GM21619 (cell line): ENCODE data around the gene SLX4IP.

Source experiments
- ATAC-seq: cut with Tn5 transposase; IDR thresholded peaks from one replicate; pipeline ENCODE4 v1.9.1; 2021; ENCODE audit not compliant: unreplicated experiment

SLX4IP gene

DNA sequence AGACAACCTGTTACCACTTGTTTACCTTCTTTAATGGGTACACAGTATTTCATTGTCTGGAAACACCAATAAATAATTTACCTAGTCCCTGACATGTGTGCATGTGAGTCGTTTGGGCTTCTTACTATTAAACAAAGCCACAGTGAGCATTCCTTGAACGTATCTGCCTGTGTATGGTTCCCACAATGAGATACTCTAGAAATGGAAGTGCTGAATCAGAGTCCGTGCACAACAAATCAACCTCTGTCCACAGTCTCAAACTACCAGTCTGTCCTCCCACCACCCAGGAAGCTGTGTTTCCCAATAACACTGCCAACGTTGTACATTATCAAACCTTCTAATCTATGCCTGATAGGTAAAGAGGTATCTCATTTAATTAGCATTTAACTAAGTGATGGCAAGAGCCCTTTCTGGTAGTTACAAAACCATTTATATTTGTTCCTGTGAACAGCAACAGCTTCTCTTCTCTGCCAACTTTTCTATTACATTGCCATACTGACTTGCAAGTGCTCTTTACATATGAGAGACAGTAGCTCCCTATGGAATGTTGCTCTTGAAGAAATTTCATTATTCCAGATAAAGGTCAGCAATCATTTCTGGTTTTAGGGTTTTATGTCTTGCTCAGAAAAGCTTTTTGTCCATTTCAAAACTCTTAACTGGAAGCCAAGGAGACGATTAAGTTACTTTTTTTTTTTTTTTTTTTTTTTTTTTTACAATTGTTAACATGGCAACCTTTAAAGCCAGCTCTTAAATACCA, 223.9 kb downstream of the SLX4IP start:
- no peak for ATAC-seq

DNA sequence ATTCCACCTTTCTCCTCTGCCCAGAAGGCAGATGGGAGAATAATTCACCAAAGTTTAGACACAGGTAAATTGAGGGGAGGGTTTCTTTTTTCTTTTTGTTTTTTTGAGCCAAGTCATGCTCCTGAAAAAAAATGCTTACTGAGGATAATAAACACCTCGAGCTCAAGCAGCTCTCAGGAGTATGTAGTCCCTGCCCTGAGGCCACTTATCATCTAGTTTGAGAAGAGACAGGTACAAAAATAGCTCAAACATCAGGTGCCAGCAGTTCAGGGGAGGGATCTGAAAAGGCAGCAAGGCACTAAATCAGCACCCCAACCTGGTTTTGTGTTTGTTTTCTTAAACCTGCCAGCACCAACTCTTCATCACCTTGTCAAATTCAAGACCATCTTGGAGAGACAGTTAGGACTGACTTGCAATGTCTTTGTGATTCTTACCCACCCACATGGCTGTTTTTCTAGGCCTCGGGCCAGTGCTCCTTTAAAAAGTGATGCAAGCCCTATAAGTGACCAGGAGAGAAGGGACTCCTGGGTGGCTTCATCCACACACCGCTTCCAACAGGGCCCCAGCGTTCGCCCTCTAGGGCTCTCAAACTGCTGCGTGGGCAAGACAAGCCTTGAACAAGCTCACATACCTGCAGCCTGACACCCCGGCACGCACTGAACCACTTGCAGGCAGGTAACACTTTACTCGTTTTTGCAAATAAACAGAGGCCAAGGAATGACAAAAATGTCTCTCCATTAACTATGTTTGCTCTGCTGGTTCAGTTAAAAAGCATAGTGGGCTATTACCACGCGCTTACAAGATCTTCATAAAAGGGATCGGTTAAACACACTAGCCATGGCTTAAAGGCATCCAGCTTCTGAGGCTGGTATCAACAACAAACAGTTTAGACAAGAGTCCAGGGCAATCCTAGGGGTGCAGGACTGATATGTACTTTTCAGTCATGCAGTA, 224.8 kb downstream of the SLX4IP start:
- no peak for ATAC-seq

DNA sequence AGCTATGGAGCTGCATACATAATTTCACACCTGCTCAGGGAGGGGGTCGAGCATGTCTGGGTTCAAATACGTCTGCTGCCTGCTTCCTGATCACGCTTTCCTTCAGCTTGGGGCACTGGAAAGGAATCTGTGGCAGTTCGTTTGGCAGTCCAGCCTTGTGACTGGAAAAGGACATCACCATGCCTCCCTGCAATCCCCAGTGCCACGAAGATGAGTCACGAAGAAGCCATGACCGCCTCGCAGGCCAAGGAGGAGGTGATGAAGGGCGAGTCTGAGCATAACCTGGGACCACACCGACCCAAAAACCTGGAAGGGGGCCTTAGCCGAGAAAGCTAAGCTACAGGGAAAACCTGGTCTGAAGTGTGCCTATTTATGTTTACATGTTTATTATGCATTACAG, 225.6 kb downstream of the SLX4IP start:
- no peak for ATAC-seq

DNA sequence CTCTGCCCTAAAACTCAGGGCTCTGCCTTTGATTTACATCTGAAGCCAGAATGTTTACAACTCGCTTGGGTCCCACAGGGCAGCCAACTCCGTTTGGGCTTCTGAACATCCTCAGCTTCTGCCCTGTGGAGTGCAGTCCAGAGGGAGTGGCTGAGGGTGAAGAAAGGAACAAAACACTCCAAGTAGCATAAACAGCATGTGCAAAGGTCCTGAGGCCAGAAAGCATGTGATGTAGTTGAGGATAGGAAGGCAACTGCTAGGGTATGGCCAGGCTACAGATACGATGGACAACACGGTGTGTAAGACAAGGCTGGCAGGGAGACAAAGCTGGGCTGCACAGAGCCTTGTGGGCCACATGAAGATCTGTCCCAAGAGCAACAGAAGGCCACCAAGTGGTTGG, 226.2 kb downstream of the SLX4IP start:
- no peak for ATAC-seq

DNA sequence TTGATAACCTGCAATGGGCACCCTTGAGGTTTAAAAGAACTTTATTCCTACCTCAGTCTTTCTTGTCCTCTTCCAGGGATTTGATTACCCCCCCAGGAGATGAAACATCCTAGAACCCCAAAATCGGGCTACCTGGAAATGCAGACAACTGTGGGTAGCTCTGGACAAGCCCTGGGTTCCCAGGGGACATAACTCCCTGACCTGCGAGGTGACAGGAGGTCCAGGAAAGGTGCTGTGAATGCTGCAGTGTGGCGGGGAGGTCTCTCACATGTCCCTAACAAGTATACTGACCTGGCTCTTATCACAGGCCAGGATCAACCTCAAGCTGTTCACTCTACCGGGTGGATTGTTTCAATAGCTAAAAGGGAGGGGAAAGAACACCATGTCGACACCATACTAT, 227.0 kb downstream of the SLX4IP start:
- no peak for ATAC-seq

DNA sequence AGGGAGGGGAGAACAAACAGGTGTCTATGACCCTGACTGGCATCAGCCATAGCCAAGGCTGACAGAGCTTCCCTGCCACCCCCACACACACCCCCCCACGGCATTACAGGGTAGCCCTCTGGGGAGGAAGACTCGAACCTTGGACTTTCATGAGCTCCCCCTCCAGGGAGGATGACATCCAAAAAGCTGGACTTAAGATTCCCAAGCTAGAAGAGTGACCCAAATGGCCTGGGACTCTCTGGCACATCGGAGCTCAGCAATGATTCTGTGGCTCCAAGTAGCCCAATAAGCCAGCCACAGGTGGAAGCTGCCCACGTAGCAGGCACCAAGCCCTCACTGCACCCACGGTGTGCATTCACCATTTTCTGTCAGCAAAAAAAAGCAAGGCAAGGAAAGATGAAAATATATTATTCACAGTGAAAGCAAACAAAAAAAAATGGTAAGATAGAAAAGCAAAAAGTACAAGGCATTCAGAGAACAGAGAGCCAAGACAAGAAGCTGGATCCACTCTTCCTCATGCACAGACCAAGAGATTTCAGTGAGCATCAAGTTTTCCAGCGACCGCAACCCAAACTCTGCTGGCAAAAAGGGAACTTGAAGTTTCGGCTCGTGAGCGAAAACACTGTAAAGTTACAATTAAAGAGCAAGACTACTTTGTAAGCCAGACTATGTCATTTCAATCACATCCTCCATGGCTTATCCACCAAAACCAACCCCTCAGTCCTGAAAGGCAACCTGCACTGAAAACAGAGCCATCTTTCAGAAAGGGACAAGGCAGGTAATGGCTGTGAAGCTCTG, 227.8 kb downstream of the SLX4IP start:
- ATAC-seq = no peak

DNA sequence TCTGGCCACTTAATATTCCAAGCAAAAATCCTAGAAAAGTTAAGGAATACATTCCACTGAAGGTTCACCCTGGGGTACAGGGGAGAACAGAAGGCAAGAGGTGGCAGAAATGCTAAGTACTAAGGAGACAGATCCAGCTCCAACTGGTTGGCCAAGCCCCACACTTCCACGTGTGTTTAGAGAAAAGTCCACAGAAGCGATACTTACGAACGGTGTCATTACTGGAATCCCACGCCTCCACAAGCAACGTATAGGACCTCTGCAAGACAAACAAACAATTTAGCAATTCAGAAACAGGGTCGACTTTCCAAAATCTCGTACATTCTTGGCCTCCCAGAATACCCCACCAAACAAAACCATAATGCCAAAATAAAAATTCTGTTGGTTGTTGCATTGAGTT, 228.7 kb downstream of the SLX4IP start:
- ATAC-seq = no peak

DNA sequence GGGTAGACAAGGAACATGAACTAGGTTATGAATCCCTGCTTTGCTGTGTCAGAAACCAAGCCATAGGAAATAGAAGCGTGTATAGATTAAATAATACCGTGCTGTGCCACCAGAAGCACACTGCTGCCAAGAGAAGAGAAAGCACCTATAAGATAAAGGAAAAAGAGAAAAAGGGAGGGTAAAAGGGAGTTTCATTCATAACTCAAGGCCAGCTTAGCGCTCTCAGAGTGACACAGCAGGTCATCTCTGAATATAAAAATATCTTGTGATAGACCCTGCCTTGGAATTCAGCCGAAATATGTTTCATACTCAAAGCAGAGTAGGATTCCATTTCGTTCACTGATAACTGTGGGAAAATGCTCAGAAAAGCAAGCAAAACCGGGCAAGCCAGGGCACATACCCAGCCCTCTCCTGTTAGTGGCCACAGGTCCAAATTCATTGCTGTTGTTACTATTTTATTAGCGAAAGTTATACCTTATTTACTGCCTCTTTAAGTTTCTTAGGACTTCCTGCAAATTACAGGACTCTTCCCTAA, 230.0 kb downstream of the SLX4IP start:
- no peak for ATAC-seq

DNA sequence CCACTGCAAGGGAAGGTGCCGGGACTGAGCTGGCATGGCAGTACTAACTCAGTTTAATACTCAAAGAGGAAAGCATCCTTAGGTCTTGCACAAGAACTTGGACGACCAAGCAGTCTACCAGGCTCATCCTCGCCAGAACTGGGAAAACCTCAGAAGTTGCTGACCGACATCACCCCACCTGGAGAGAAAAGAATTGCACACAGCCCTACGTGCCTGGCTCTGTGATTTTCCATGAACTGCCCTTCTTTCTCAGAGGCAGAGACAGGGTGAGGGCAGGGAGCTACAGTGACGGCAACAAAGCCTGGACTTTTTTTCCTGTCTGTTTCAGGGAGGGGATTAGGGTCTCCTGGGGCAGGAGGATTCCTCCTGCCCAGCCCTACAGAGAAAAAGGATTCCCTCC, 230.7 kb downstream of the SLX4IP start:
- no peak for ATAC-seq

DNA sequence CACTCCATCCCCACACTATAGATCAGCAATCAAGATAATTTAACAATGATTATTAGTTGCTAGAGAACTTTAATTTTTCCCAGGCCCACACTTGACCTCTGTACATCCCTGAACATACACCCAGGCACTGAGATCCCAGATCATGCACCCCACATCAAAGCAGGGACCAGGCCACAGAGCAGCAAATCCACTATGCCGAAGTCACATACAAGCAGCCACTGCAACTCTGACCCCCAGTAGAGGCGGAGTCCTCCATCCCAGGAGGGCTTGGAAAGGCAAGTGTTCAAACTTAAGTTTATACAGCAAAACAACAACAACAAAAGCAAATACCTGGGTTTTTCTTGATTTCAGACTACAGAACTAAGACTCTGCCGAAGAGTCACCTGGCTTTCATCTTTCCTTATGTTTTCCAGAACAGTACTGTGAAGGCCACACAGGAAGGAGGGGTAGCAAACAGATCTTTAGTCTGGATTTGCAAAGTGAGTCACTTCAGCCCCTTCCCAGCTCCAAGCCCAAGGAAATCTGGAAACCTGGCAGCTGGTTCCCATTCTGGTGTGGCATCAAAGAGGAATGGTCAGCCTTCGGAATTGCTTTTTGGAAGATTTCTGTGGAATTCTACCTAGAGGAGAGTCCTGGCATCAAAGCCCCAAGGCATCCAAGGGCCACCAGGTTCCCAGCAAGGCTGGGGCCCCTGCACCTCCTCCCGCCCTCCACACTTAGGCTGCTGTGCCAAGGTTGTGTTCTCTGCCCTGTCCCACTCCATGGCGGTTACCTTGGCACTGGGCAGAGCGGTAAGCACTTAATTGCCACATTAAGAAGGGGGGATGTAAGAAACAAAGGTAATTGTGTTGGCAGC, 231.3 kb downstream of the SLX4IP start:
- ATAC-seq = no peak

DNA sequence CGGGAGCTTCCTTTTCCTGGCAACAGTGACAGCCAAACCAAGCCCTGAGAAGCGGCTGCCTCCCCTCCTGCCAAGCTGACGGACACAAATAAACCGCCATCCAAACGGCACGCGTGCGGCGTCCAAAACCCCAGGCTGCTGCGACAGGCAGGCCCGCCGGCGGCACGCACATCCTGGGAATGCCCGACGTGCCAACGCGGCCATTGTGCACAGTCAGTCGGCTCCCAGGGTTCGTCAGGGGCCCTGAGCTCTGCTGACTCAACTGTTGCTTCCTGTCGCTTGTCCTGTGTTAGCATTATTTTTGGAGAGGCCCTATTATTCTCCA, 231.9 kb downstream of the SLX4IP start:
- no peak for ATAC-seq

DNA sequence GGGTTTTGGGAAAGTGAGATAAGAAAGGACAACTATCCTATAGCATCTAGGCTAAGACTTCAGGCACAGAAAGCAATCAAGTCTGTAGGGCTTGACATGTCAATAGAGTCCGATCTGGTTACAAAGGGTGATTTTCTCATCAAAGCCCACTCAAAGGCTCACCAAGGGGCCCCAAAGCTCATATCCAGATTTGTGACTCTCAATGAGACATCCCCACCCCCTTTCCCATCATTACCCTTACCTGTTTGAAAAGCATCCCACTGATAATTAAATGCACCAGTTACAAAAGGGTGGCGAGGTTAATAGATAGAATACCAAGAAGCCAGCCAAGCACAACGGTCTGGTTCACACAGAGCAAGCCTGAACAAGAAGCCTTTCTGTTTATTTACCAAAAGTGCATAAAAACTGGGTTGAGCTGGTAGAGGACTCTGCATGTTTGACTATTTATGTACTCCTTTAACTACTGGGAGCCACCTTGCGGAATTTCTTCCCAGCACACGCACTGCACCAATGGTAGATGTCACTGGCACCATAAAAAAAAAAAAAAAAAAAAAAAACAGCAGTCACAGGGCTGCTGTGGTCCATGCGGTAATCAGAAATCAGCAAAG, 232.6 kb downstream of the SLX4IP start:
- no peak for ATAC-seq

DNA sequence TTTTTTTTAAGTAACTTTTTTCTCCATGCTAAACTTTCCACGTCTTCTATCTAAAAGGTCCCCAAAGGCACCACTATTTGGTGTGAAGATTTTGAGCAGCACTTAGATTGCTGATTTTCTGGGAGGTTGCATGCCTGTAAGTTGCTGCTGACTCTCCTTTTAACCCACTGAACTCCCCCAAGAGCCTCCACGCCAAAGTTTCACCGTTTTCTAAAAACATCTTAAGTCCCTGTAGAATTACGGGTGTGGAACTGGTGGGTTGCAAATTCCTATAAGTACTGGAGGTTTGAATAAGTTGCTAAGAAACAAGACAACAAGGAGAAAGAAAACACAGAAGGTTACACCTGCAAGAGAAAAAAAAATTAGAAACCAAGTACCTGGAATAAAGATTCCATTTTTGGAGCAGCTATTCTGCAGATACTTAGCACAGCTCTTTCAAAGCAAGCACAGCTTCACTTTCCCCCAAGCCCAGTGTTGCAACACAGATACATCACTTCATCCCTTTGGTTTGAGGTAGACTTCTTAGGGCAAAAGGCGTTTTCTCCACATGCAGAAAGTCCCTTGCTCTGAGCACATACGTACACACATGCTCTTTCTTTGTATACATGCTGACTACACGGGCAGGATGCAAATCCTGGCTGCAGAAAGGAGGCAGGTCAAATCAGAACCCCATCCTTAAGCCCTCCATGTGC, 233.7 kb downstream of the SLX4IP start:
- ATAC-seq = no peak

DNA sequence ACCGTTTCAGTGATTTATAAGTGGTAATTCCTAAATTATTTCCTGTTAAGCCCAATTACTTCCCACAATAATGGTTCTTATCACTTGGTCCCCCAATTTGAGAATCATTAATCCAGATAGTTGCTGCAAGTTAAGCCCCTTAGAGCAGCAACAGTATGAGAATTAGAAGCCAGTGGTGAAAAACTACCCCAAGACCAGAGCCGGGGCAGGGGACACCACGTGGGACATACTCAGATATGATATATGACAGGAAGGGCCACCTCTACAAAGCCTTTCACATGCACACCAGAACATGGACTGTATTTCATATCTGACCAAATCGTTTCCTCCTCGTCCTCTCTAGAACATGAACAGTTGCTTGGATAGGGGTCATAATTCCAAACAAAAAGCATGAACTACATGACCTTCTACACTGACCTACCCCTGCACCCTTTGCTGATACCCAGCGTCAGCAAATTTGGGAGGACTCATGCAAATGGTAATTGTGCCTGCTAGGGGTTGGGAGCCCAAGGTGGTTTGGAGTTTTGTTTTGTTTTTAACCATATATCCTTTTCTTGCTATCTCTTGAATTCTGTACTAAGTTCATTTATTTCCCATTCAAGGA, 234.8 kb downstream of the SLX4IP start:
- ATAC-seq = no peak

DNA sequence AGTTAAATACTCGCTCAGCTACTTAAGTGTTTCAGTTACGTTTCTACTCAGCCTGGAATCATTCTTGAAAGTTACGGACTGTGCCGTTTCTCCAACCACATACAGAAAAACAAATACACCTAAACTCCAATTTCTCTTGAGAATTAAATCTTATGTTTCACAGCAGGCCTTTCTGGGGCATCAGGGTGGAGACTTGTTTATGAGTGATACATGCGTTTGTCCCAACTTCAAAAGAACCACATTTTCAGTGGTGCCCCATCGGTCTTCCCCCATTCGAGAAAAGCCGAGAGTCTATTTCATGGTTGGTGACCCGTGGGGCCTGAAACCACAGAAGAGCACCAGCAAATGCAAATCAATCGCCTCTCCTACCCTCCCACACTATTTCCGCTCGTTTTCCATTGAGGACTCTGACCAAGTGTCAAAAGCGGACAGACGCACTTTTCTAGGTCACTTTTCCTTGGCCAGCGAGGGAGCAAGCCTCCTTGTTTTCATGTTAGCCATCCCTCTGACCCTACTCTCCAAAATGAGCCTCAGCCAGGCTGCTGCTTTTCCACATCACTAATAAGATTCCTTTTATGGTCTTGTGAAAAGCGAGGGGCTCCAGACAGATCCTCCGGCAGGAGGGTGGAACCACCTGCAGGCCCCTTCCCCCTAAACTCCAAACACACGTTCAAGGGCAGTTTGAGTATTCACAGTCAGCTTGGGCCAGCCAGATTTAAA, 235.6 kb downstream of the SLX4IP start:
- peak; percentile 26 for ATAC-seq

DNA sequence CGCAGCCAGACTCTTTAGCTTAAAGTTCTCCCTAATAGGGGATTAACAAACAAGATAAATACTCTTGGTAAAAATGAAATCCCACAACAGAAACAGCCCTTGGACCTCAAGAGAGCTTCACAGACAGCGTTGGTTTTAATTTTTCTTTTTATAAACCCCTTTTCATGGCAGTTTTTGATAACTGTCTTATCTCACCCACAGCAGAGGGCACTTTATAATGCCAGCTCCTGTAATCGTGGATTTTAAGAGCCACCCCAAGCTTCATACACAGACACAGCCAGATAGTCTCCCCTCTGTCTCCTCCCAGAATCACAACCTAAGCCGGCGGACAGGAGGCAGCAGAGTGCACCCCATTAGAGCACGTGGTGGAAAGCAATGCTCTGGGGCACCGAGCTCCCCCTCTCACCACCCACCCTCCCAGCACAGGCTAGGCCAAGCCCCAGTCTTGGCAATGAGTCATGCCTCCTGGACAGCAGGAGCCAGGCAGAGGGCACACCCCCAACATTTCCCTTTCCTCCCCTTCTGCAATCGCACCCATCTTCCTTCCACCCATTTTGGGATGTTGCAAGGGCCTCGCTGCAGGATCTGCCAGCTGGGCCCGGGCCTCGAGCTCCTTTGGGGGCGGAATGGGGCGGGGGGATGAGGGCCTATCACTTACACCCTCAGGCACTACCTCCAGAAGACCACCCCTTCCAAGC, 236.3 kb downstream of the SLX4IP start:
- peak; percentile 28 for ATAC-seq

DNA sequence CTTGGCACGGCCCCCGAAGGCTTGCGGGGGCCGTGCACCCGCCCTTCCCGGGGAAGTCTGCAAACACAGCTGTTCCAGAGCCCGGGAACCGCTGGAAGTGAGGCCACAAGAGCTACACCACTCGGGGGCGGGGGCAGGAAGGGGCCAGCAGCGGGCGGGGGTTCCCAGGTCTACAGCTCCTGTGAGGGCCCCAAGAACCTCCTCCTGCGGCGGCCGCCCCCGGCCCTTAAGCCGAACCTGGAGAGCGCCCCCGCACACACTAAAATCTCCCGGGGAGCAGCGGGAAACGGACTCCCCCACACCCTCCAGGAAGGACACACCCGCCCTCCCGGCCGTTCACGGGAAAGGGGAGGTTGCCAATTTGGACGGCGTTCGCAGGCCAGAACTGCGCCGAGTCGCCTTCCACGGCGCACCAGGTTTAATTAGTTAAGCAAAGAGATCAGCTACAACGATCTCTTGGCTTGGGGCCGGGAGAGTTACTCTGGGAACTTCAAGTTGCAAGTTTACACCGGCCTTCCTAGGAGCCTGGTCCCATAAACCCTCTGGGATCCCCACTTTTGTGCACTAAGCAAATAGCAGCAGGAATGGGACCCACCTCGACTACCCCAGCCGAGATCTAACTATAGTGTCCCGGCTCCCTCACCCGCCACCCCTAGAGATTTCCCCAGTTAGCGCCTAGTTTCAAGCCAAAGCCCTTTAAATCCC, 237.0 kb downstream of the SLX4IP start:
- no peak for ATAC-seq
